ENCODE measurements around the gene SCD5. TPM values are rescaled to one million over a fixed set of nuclear protein-coding genes. Genes with fewer than 3 reads are reported as not detected.

Gene SCD5
- total and polyA plus RNA-seq, 2 of the 13 experiments (the other 11 are each of a cell fraction or from before 2014, with no cell fraction given), result not detected

DNA sequence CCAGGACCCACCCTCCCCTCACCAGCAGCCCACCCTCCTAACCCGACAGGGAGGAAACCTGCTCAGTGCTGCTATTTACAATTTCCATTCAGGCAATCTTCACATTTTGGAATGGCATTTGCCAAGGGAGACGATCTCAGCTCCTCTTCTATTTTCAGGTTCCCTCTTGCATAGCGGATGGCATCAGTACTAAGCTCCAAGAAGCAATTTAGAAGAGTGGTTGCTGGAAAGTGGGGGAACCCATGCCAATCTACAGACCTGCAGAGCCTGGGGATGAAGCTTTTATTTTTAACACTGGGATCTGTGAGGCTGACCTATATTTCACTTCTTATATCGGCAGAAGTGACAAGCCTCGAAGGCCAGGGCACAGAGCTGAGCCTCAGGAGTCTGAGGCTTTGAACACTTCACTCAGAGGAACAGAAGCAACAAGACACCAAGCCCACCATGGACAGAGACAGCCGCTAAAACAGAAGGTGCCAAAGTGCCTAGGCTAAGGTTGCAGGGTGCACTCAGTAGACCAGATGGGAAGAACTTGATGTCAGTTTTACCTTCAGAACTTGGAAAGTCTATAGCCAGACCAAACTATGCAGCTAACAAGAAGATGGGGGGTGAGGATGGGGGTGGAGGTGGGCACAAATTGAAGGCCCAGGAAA is 44.0 kb downstream of the SCD5 start:
- intact Hi-C loops (cut with micrococcal nuclease; ENCODE audit: unreplicated experiment), result no loop called here
- Histone ChIP-seq H2AFZ (ENCODE audit: low read length) (no peak overlapping the region), H3K79me2 (ENCODE audit: insufficient read depth, low read length) (no peaks in the 10 kb centered on the region), H3K4me2 (ENCODE audit: low read depth, low read length) (no peak overlapping the region), H3K36me3 (replicated peaks in 1 of 2; ENCODE audit: control insufficient read depth in 1 of 2, insufficient read depth in 2 of 2, low read length in 2 of 2) (no peaks in the 10 kb centered on the region), H3K27me3 (ENCODE audit: control insufficient read depth in 1 of 2, insufficient read depth in 2 of 2, low read length in 2 of 2) (peaks cover 0 to 9% of the 10 kb centered on the region in 2 experiments; a peak in 3 of 5 replicates), H3K9ac (ENCODE audit: insufficient read depth, low read depth, low read length) (no peak overlapping the region), H3K27ac (ENCODE audit: extremely low read length, insufficient read depth, low read length) (no peak overlapping the region), H3K4me3 (replicated peaks in 1 of 3; ENCODE audit: insufficient read depth in 1 of 3, low read depth in 2 of 3, low read length in 3 of 3) (no peak overlapping the region), H3K9me3 (ENCODE audit: low read length) (no peaks in the 10 kb centered on the region), H4K20me1 (ENCODE audit: insufficient read depth, low read length) (no peaks in the 10 kb centered on the region), H3K4me1 (ENCODE audit: insufficient read depth, low read length) (0 out of 2 replicates have a peak, but pooled peaks cover 24% of the 10 kb centered on the region)
- BruUV-seq (replicated peaks), result no TSS peak
- ChIA-PET CTCF (ENCODE audit: low intra/inter-chr PET ratio, low total read pairs) (no interaction called here), POLR2A (no interaction called here)
- in situ Hi-C loops (cut with HindIII; ENCODE audit: extremely low pct_ligation_motif_present, low pct_unique_long_range_greater_than_20kb), result no loop called here
- 40% methylated on average over 6 of the region's 6 CpGs for WGBS (ENCODE audit: low lambda C conversion rate)
- TF ChIP-seq, protein P1, sequence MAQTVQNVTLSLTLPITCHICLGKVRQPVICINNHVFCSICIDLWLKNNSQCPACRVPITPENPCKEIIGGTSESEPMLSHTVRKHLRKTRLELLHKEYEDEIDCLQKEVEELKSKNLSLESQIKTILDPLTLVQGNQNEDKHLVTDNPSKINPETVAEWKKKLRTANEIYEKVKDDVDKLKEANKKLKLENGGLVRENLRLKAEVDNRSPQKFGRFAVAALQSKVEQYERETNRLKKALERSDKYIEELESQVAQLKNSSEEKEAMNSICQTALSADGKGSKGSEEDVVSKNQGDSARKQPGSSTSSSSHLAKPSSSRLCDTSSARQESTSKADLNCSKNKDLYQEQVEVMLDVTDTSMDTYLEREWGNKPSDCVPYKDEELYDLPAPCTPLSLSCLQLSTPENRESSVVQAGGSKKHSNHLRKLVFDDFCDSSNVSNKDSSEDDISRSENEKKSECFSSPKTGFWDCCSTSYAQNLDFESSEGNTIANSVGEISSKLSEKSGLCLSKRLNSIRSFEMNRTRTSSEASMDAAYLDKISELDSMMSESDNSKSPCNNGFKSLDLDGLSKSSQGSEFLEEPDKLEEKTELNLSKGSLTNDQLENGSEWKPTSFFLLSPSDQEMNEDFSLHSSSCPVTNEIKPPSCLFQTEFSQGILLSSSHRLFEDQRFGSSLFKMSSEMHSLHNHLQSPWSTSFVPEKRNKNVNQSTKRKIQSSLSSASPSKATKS (CRISPR knock-in tag; IDR thresholded peaks at IDR 0.05), result no peak
- ATAC-seq (no peak), DNase-seq (ENCODE audit: low spot score) (no peak), FAIRE-seq (no peak)

DNA sequence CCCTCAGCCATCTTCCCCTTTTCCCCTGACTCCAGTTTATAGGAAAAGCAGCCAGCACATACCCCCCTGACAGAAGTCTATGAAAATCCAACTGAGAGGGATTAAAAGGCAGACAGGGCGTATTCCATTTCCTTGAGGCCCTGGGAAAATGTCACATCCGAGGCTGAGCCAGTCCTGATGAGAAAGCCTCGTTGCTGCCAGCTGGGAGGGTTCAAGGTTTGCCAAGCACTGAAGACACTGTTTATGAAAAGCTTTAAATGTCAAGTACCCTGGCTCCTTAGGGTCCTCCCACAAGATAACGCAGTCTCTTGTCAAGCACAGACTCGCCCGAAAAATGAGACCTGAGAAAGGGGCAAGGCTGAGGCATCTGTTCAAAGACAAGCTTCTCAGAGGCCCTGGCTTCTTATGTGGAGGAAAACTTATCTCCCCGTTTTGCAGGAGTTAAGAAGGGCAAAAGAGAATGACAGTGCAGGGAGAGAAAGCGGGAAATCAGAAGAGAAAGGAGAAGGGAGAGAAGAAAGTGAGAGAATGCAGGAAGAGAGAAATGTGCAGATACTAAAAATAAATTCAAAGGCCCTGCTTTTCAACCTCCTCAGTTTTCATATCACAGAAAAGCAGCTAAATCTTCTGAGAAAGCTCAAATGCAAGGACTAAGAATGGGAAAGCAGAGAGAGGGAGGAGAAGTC is 44.7 kb downstream of the SCD5 start:
- TF ChIP-seq KLF12 (CRISPR knock-in tag; IDR thresholded peaks at IDR 0.05; ENCODE audit: borderline replicate concordance) (no peak), KDM1A (CRISPR knock-in tag; IDR thresholded peaks at IDR 0.05) (no peak), SUZ12 (IDR thresholded peaks at IDR 0.05; ENCODE audit: low read depth, low read length) (no peak)
- TF ChIP-seq, protein P2, sequence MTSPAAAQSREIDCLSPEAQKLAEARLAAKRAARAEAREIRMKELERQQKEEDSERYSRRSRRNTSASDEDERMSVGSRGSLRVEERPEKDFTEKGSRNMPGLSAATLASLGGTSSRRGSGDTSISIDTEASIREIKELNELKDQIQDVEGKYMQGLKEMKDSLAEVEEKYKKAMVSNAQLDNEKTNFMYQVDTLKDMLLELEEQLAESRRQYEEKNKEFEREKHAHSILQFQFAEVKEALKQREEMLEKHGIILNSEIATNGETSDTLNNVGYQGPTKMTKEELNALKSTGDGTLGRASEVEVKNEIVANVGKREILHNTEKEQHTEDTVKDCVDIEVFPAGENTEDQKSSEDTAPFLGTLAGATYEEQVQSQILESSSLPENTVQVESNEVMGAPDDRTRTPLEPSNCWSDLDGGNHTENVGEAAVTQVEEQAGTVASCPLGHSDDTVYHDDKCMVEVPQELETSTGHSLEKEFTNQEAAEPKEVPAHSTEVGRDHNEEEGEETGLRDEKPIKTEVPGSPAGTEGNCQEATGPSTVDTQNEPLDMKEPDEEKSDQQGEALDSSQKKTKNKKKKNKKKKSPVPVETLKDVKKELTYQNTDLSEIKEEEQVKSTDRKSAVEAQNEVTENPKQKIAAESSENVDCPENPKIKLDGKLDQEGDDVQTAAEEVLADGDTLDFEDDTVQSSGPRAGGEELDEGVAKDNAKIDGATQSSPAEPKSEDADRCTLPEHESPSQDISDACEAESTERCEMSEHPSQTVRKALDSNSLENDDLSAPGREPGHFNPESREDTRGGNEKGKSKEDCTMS (CRISPR knock-in tag; conservative IDR thresholded peaks at IDR 0.05), result no peak
- Histone ChIP-seq H3K4me3 (replicated peaks in 1 of 3; ENCODE audit: insufficient read depth in 1 of 3, low read depth in 2 of 3, low read length in 3 of 3) (no peak overlapping the region), H3K79me2 (ENCODE audit: insufficient read depth, low read length) (no peaks in the 10 kb centered on the region), H3K27ac (ENCODE audit: extremely low read length, insufficient read depth, low read length) (no peak overlapping the region), H3K9ac (ENCODE audit: insufficient read depth, low read depth, low read length) (no peak overlapping the region), H3K36me3 (replicated peaks in 1 of 2; ENCODE audit: control insufficient read depth in 1 of 2, insufficient read depth in 2 of 2, low read length in 2 of 2) (no peaks in the 10 kb centered on the region), H2AFZ (ENCODE audit: low read length) (no peak overlapping the region), H4K20me1 (ENCODE audit: insufficient read depth, low read length) (no peaks in the 10 kb centered on the region), H3K9me3 (ENCODE audit: low read length) (no peaks in the 10 kb centered on the region), H3K4me1 (ENCODE audit: insufficient read depth, low read length) (peaks cover 31% of the 10 kb centered on the region), H3K4me2 (ENCODE audit: low read depth, low read length) (no peak overlapping the region), H3K27me3 (ENCODE audit: control insufficient read depth in 1 of 2, insufficient read depth in 2 of 2, low read length in 2 of 2) (peaks cover 0 to 4% of the 10 kb centered on the region in 2 experiments; a peak in 1 of 5 replicates)
- FAIRE-seq (no peak), ATAC-seq (no peak), DNase-seq (ENCODE audit: low spot score) (no peak)
- ChIA-PET POLR2A (no interaction called here), CTCF (ENCODE audit: low intra/inter-chr PET ratio, low total read pairs) (no interaction called here)
- BruUV-seq (replicated peaks), result no TSS peak
- in situ Hi-C loops (cut with HindIII; ENCODE audit: extremely low pct_ligation_motif_present, low pct_unique_long_range_greater_than_20kb) (no loop called here), intact Hi-C loops (cut with micrococcal nuclease; ENCODE audit: unreplicated experiment) (no loop called here)
- 31% methylated on average over 8 of the region's 8 CpGs for WGBS (ENCODE audit: low lambda C conversion rate)
